Measurements from ENCODE around the gene MXD4.

DNA sequence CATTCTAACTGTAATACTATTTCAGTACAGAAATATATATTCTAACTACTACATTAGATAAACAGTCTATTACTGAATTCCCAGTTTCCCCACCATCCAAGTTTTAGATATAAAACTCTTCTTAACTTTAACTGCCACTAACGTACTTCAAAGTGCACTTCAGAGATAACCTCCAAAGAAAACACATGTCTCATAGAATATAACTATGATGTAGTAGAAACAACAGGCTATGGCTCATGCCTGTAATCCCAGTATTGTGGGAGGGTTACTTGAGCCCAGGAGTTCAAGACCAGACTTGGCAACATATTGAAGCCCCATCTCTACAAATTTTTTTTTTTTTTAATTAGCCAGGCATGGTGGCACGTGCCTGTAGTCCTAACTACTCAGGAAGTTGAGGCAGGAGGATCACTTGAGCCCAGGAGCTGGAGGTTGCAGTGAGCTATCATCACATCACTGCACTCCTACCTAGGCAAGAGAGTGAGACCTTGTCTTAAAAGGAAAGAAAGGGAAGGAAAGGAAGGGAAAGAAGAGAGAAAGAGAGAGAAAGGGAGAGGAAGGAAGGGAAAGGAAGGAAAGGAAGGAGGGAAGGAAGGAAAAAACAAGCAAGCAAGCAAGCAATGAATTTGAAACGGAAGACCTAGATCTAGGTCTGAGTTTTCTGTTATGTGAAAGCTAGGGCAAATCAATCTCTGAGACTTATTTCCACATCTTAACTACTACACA, 24.8 kb downstream of the MXD4 start:
- TF ChIP-seq EZH2 (IDR thresholded peaks at IDR 0.05; ENCODE audit: insufficient read depth, poor library complexity, severe bottlenecking) (no peak), EZH2phosphoT487 (IDR thresholded peaks at IDR 0.05; ENCODE audit: insufficient read depth, low read depth) (no peak)
